ENCODE data around the gene CWC22.
"Not testable (repeated sequence)": the region's sequence is repeated elsewhere in the genome, so short reads cannot be mapped to it uniquely, and the experiment has no call there.

The CWC22 gene

DNA sequence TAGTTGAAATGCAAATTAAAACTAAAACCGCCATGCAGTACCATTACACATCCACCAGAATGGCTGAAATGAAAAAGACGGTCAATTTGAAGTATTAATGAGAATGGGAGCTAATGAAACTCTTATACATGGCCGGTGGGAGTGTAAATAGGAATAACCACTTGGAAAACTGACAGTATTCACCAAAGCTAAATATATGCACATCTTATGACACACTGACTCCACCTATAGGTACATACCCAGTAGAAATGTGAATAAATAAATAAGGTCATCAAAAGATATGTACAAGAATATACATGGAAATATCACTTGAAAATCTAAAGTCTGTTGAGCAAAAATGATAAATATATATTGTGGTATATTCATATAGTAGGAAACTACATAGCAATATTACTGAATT, 57.7 kb downstream of the CWC22 start:
- DNase-seq, result no peak

DNA sequence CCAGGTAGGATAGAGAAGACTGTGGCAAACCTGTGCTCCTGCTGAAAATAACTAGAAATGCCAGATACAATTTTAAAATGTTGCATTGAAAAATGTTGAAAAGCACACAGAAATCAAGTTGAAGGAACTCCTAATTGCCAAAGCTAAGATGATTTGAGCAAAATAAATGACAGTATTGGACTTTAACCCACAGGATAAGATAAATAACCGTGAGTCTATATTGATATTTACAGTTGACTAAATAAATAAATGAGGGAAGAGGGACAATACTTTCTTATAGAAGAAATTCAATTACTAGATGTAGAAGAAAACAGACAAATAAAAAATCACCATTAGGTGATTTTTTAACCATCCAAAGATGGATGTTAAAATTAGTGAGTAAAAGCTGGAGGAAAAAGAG, 59.0 kb downstream of the CWC22 start:
- no peak for DNase-seq

DNA sequence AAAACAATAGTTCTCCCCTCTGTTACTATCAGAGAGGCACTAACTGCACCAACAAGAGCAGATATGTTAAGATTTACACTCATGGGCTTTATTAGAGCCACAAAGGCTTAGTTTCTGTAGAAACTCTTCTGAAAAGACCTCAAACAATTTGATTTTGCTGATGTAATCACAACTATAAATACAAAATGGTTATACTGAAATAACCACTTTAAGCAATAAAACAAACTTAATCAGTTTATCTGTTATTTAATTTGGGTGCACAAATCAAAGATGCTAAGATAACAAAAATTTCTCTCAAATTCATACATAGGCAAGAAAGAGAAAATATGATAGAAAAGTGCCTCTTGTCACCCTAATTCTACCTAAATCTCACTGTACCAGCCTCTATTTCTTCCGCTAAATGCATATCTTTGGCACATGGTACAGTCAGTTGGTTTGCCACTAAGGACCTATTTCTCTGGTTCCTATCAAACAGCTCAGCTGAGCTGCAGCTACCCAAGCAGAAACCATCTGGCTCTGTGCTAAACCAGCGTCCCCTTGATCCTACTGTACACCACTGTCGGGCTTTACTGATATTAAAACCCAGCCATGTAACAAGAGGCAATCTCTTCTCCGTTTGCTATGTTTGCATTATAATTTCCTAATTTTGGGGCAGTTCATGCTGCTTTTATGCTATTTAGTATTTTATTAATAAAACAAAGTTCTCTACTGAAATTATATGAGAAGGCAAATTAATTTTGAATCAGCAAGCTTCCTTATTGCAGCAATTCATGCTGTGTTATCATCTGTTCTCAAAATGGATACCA, 60.1 kb downstream of the CWC22 start:
- no peak for DNase-seq

DNA sequence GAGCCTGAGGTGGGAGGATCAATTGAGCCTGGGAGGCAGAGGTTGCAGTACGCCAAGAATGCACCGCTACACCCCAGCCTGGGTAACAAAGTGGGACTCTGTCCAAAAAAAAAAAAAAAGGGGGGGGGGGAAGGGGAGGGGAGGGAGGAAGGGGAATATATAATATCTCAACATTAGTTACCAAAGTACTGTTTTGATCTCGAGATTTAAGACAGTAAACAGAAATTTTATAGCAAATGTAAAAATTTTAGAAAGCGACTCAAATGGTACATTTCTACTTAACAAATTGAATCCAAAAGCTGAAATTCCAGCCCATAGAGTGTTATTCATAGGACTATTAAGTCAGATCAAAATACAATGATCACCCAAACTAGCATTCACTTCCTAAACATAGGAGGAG, 60.8 kb downstream of the CWC22 start:
- no peak for DNase-seq

DNA sequence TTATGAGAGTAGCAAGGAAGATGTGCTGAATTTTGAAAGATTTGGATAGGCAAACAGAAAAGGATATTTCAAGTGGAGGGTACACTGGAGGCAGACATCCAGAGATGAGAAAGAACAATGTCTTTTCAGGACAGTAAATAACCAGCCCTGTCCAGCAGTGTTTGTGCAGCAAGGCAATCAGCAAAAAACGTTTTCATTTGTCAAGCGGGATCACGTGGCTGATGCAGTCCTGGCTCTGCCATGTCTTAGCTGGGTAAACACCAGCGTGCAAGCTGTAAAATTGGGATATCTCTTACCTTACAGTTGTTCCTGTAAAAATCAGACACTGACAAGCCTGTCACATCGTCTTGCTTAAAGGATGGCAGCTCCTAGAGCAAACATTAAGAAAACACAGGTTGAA, 67.8 kb downstream of the CWC22 start:
- no peak for DNase-seq

DNA sequence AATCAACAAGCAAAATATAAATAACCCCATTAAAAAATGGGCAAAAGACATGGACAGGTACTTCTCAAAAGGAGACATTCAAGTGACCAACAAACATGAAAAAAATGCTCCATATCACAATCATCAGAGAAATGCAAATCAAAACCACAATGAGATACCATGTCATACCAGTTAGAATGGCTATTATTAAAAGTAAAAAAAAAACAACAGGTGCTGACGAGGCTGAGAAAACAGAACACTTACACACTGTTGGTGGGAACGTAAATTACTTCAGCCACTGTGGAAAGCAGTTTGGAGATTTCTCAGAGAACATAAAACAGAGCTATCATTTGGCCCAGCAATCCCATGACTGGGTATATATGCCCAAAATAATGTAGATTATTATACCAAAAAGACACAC, 69.1 kb downstream of the CWC22 start:
- DNase-seq, result no peak

DNA sequence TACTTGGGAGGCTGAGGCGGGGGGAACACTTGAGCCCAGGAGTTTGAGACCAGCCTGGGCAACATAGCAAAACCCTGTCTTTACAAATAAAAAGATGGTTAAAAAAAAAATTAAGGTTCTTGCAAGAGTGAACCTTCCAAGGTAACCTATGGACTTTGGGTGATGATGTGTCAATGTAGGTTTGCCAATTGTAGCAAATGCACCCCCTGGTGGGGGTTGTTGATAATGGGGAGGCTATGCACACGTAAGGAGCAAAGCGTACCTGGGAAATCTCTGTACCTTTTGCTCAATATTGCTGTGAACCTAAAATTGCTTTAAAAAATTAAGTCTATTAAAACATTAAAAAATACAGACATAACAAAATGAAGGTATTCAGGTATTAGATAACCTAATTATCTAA, 70.4 kb downstream of the CWC22 start:
- DNase-seq, result peak; percentile 20

DNA sequence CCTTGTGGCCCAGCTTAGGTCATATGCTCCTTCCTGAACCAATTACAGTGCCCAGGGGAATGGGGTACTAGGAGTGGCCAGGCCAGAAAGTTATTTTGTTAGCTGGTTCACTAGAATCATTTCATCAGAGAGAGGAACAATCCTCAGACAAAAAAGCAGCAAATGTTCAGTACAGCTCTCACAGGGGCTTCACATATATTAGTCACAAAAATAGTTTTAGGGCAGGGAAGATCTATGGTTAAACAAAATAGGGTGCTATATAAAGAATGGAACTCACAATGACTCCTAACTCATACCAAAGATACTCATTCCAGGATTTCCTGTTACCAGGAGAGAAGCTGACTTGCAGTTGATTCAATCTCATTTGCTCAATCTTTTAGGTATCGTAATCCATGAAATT, 71.0 kb downstream of the CWC22 start:
- no peak for DNase-seq

DNA sequence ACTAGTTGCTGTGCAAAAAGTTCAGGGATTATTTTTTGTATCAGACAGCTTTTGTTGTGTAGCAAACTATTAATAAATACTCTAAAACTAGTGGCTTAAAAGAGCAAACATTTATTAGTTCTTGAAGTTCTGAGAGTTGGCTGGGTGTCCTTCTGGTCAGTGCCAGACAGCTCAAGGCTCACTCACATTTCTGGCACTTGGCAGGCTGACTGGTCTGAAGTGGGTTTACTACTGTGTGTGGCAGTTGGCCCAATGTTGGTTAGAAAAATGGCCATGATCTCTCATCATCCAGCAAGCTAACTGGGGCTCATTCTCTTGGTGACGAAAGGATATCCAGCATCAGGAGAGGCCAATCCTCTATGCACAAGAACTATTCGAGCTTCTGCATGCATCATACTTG, 74.3 kb downstream of the CWC22 start:
- DNase-seq, result peak; percentile 21

DNA sequence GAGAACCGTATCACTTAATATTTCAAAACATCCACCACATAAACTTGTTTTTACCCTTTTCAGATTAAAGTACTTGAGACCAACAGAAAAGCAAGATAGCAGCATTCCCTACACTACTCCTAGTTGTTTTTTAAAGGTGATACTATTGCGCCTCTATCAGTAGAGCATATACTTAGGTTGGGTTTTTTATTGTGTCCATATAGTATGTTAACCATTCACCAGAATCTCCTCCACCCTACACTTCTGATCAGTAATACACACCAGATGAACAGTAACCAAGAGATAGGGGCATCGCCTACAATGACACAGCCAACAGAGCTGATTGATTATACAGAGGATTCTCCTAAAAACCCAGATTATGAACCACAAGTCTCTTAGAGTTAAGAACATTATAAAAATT, 75.6 kb downstream of the CWC22 start:
- DNase-seq, result no peak

DNA sequence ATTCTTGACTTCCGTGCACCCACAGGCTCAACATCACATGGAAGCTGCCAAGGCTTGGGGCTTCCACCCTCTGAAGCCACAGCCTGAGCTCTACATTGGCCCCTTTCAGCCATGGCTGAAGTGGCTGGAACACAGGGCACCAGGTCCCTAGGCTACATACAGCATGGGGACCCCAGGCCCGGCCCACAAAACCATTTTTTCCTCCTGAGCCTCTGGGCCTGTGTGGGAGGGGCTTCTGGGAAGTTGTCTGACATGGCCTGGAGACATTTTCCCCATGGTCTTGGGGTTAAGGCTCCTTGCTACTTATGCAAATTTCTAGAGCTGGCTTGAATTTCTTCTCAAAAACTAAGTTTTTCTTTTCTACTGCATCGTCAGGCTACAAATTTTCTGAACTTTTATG, 77.1 kb downstream of the CWC22 start:
- not testable (repeated sequence) for DNase-seq

DNA sequence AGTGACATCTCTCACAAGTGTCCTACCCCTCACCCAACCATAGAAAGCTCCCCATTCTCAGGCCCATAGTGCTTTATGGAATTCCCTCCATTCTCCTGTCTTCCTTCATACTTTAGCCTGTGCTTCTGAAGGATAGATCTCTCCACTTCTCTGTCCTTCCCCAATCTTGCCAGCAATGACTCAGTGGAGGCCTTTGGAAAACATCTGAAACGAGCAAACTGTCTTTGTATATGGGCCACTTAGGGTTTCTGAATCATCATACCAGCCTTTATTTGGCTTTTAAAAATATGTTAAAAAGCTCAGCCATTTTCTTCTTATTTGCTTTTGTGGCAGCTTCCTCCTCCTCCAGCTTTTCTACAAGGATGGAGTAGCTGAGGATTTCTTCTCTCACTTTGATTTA, 80.1 kb downstream of the CWC22 start:
- DNase-seq, result no peak

DNA sequence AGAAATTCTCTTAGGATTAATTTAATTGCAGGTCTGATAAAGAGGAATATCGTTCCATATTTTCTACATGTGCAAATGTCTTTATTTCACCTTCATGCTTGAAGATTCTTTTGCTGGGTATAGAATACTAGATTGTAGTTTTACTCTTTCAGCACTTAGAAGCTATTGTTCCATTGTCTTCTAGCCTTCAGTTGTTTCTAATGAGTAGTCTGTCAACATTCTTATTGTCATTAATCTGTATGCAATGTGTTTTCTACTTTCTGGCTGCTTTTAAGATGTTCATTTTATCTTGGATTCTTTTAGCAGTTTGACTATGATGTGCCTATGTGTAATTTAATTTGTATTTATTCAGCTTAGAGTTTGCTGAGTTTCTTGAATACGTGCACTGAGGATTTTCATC, 81.4 kb downstream of the CWC22 start:
- no peak for DNase-seq

DNA sequence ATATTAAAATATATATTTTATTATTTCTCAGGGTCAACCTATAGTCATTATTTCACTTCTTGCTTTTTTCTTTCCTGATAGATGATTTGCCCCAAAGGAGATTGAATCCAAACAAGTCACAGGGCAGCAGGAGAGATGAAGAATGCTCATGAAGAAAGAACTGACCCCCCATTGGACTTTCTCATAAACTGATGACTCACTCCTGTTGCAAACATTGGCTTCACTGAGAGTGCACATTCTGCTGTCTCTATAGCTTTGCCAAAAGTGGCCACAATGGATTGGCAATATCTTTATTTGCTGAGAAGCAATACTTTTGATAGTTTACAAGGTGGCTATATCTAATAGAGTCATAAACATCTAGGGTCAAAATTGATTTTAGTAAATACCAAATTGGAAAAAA, 89.8 kb downstream of the CWC22 start:
- DNase-seq, result no peak

DNA sequence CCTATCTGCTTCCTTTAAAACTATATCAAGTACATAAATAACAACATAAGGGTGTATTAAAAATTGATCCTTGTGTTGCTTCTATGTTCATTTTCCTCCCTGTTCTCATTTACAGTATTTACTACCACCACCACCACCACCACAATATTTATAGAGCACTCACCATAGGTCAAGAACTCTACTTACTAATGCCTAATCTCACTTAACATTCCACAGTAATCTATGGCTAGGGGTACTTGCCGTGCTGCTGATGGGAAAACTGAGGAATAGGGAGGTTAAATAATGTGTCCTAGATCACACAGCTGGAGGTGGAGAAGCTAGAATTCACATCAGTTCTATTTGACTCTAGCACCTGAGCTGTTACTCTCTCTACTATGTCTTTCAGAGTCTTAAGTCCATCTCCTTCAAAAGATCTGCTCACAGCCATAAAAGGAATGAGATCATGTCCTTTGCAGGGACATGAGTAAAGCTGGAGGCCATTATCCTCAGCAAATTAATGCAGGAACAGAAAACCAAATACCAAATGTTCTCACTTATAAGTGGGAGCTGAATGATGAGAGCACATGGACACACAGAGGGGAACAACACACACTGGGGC, 91.6 kb downstream of the CWC22 start:
- DNase-seq, result no peak

DNA sequence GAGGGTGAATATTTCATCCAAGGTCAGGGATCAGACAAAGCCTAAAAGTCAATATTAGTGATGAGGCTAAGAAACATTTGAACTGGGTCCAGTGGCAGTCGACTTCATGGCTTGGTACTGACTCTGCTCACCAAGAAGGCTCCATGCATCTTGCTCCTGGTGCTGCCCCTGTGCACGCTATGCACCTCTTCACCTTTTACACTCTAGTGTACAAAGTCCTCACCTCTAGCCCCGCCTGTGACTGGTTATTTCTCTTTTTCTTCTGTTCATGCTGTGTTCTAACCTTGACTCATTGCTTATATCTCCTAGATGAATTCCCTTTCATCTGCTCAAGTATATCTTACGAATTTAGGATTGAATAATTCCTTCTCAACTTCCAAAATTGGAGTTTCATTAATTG, 93.3 kb downstream of the CWC22 start:
- no peak for DNase-seq

DNA sequence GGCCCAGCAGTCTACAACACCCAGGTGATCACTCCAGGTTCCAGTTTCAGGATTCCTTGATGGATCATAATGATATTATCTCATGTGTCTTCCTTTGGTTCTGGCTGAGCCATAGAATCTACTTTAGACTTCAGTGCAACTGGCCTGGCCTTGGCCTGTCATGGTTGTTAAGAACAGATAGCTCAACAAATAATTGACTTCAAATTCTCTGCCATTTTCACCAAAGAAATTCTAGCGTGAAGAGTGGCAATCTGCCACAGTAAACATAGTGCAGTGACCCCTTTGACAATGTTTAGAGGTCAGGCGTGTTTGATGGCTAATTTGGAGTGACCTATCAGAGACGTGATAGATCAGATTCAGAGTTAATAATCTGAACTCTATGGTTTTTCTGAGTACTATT, 95.5 kb downstream of the CWC22 start:
- no peak for DNase-seq

DNA sequence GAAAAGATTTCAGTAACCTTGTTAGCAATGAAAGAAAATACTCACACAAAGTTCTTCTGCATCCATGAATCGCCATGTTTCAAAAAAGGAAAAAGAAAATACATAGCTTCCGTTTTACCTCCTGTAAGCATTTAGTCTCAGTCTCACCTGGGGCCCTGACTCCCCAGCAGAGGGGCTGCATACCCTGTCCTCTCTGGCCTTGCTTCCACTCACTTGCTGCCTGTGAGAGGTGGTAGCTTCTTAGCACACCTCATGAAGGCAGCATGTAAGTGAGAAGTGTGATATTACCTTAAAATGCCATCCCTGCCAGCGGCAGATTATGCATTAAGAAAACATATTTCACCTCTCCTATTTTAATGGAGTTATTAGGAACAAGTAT, 96.4 kb downstream of the CWC22 start:
- DNase-seq, result no peak

DNA sequence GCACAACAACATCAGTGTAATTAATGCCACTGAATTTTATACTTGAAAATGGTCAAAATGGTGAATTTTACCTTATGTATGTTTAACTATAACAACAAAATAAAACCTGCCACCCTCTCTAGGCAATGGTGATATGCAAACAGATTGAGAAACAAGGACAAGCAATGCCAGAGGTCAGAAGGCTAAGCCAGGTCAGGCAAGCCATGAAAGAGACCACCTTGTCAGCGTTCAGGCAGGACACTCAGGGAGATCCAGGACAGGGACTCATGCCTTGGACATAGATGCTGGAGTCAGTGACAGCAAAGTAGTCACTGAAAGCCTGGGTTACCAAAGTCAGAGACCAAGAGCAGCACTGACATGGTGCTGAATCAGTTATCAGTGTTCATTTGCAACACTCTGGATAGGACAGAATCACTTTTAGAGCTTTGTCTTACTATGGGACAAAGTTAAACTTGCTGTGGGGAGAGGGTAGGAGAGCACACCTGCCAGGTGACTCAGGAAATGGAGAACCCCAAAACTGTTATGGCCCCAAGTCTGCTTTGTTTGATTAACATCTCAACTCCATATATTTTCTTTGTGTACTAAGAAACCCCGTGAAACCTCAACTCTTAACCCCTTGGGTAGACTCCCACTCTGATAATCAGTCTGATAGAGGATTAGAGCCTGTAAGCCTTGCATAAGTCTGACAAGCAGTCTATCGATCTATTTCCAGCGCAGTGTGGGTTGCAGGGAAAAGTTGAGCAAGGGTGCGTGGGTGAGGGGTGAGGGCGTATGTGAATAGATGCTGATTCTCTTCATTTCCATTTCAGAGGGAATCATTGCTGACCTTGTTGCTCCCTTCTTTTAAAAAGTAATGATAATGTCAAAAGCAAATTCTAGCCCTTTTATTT, 97.0 kb downstream of the CWC22 start:
- DNase-seq, result no peak

DNA sequence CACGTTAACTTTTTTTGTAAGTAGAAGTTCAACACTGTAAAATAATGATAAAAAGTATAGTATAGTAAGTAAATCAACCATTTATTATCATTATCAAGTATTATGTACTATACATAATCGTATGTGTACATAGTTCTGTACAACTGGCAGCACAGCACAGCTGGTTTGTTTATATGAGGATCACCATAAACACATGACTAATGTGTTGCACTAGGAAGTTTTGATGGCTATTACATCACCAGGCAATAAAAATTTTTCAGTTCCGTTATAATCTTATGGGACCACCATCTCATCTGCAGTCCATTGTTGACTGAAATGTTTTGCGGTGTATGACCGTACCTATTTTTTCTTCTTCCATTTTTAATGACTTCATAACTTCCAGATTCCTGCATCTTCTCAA, 106.4 kb downstream of the CWC22 start:
- DNase-seq, result no peak

DNA sequence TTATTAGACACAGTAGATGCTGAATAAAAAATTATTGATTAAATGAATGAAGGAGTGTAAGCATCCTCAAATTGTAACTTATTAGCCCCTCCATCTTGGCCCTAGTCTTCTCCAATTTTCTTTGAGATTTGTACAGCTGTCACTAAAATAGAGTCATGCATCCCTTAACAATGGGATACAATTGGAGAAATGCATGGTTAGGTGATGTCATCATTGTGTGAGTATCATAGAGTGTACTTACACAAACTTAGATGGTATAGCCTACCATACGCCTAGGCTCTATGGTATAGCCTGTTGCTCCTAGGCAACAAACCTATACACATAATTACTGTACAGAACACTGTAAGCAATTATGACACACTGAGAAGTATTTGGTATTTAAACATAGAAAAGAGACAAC, 107.4 kb downstream of the CWC22 start:
- no peak for DNase-seq

DNA sequence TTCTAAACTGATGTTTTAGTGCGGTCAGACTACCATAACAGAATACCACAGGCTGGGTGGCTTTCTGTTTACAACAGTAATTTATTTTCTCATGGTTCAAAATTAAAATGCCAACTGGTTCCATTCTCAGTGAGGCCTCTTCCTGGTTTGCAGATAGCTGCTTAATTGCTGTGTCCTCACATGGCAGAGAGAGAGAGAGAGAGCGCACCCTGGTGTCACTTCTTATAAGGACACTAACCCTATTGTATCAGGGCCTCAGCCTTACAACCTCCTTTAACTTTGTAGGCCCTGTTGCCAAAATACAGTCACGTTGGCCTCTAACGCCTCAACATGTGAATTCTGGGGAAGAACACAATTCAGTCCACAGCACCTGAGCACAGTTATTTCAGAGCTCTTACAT, 108.2 kb downstream of the CWC22 start:
- no peak for DNase-seq

Measured in femur (tissue), 1 donor.